Cardiac fibroblast (primary cell): ENCODE data around the gene AADAT.
A peak's percentile ranks its signal among the peaks of the same experiment; 100 is the strongest.
"Not testable (repeated sequence)": the region's sequence is repeated elsewhere in the genome, so short reads cannot be mapped to it uniquely, and the experiment has no call there.

Experiments
- DNase-seq, 2 donors: peaks; one replicate each; pipeline versions ENCODE4 v3.0.0 to v3.0.0-alpha.2; 2010; ENCODE audit warnings: low read depth in 2 of 2
- H3K4me3 ChIP-seq, 2 donors: replicated peaks in 1 of 2; 1 replicate in 1 of 2; 2 replicates in 1 of 2; pipeline ENCODE4 v1.5.1; 2011; ENCODE audit warnings: low read depth in 2 of 2, low read length in 2 of 2, mild to moderate bottlenecking in 2 of 2, moderate library complexity in 1 of 2
- TF ChIP-seq, protein P1 (sequence below): IDR thresholded peaks from one replicate; pipeline ENCODE4 v1.5.1; 2011; ENCODE audit warnings: low read depth, mild to moderate bottlenecking, low read length, inconsistent platforms

Gene AADAT

DNA sequence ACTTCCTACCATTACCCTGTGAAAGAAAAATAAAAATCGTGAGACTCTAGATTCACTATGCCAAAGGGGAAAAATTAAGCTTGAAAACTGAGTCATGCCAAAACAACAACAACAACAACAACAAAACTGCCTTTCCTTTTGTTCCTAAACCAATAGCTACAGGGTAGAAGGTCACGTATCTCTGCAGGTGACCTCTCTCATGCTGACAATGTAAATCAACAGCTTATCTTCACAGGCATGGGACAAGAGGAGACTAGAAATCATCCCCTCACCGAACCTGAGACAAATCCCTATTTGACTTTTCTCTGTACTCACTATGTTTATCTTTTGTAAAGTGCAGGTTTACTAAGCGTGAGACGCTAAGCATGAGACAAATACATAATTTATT lies 20.5 kb upstream of the AADAT start:
- TF ChIP-seq, protein P1, sequence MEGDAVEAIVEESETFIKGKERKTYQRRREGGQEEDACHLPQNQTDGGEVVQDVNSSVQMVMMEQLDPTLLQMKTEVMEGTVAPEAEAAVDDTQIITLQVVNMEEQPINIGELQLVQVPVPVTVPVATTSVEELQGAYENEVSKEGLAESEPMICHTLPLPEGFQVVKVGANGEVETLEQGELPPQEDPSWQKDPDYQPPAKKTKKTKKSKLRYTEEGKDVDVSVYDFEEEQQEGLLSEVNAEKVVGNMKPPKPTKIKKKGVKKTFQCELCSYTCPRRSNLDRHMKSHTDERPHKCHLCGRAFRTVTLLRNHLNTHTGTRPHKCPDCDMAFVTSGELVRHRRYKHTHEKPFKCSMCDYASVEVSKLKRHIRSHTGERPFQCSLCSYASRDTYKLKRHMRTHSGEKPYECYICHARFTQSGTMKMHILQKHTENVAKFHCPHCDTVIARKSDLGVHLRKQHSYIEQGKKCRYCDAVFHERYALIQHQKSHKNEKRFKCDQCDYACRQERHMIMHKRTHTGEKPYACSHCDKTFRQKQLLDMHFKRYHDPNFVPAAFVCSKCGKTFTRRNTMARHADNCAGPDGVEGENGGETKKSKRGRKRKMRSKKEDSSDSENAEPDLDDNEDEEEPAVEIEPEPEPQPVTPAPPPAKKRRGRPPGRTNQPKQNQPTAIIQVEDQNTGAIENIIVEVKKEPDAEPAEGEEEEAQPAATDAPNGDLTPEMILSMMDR = no peak
- H3K4me3 ChIP-seq = no peak overlapping the region
- DNase-seq = no peak

DNA sequence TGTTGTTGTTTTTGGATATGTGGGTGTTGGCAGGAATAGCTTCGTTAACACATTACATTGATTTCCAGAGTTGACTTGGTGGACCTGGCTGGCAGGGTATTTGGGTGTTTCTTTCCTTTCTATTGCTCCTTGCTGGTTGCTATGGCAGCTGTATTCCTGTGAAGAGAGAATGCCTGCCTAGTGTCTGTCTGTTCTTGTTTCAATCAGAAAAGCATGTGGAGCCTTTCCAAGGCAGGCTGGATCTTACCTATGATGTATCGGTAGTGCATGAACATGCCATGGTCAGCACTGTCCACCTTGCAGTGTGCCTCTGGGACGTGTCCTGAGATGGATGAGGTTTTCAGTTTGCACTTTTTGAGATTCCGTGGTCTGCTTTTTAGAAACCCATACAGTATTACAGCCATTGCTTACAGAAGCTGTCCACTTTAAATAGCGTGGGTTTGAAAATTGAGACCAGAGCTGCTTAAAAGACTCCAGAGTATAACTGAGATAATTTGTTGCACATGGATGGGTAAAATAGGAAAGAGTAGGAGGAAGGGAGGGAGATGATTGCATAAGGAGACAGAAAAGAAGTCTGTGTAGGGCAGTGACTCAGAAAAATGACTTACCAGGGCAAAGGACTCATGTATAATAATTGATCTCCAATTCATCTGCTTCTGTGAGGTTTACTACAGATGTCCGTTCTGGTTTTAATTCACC lies 20.0 kb upstream of the AADAT start:
- DNase-seq = peak; percentile 4 to 16
- H3K4me3 ChIP-seq = no peak overlapping the region
- TF ChIP-seq, protein P1 = no peak

DNA sequence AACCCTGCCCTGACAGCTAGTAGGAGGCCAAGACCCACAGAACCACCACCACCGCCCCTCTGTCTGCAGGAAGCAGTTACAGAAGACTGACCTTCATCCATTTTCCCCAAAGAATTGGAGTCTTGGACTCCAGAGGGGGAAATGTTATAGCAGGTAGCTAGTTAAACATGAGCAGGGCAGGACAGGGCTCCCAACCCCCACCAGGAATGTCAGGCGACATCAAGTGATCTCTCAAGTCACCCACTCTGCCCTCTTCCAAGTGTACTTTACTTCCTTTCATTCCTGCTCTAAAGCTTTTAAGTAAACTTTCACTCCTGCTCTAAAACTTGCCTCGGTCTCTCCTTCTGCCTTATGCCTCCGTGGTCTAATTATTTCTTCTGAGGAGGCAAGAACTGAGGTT lies 17.1 kb upstream of the AADAT start:
- TF ChIP-seq, protein P1 = no peak
- H3K4me3 ChIP-seq = no peak overlapping the region
- no peak for DNase-seq

DNA sequence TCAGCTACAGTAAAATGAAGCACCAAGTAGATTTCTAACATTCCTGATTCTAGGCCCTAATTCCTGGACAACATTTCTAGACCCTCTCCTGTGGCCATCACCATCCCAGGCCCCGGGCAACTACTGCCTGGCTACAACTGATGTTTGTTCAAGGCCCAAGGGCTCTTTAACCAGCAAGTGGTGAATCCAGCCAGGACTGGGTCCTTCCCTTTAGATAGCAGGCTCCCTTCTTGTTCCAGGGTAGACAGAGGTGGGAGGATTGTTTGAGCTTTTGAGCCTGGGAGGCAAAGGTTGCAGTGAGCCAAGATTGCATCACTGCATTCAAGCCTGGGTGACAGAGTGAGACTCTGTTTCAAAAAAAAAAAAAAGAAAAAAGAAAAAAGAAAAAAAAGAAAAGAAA lies 12.7 kb upstream of the AADAT start:
- DNase-seq = no peak
- no peak overlapping the region for H3K4me3 ChIP-seq
- TF ChIP-seq, protein P1 = no peak

DNA sequence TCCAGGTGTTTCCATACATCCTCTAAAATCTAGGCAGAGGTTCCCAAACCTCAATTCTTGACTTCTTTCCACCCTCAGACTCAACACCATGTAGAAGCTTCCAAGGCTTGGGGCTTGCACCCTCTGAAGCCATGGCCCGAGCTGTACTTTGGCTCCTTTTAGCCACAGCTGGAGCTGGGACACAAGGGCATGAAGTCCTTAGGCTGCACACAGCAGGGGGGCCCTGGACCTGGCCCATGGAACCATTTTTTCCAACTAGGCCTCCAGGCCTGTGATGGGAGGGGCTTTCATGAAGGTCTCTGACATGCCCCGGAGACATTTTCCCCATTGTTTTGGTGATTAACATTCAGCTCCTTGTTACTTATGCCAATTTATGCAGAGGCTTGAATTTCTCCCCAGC lies 8.4 kb upstream of the AADAT start:
- H3K4me3 ChIP-seq, DNase-seq: not testable (repeated sequence)

DNA sequence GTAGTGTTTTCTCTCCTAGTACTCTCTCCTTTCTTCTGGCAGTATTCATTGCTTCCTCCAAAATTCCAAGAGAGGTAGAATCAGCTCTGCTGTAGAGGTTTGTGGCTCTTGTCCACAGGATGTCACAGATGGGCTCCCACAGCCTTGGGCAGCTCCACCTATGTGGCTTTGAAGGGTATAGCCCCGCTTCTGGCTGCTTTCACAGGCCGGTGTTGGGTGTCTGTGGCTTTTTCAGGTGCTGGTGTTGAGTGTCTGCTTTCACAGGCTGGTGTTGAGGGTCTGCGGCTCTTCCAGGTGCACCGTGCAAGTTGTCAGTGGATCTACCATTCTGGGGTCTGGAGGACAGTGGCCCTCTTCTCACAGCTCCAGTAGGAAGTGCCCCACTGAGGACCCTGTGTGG lies 7.9 kb upstream of the AADAT start:
- DNase-seq = no peak
- TF ChIP-seq, protein P1 = no peak
- H3K4me3 ChIP-seq = no peak overlapping the region

DNA sequence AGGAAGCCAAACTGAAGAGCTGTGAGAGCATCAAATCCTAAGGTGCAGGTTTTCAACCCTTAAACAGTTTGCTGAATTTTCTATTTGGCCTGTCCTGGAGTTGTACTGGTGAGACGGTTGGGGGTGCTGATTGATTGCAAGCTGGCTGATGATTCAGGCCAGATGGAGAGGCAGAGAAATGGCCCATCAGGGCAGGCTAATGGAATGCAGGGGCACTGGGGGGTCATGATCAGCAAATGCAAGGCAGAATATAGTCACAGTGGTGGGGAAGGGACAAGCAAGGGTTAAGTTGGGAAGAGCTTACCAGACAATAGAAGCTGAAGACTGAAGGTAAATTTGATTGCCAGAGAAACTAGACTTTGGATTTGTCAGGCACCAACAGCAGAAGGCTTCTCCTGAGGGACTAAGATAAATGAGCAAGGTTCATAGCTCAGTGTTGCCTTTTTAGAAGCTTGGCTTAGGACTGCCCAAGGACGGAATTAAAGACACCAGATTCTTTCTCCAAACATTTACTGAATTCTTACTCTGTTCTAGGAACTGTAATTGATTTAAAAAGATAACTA lies 4.3 kb upstream of the AADAT start:
- no peak for DNase-seq
- TF ChIP-seq, protein P1 = no peak
- H3K4me3 ChIP-seq = no peak overlapping the region
